Stimulated activated CD8-positive, alpha-beta memory T cell treated with anti-CD3 and anti-CD28 coated beads, Interleukin-4, amount 100 ng/mL, for 48 hours (primary cell): ENCODE measurements around the gene NUMA1.

Experiments
- DNase-seq: peaks from one replicate; pipeline ENCODE4 v3.0.0-alpha.2; 2020

Gene NUMA1

GRCh38 chr11:72100009-72100408 lies 19.7 kb upstream of the NUMA1 start:
- DNase-seq: no peak

- DNase-seq: no peak
Observed at GRCh38 chr11:72098741-72099140, 18.4 kb upstream of the NUMA1 start.

DNA sequence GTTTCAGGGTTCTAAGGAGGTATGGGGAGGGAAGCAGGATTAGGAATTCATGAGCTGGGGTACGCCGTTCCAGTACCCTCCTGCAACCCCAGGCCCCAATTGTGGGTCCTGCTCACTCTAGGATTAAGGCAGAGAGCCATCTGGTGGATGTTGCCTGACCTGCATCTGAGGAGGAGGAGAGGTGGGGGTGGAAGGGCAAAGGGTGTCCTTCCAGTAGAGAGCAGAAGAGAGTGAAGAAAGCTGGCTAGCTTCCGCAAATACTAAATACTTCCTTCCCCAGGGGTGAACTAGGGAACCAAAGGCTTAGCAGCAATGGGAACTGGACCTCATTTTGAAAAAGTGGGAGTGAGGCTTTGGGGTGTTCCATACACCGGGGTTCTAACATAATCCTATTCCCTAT lies 10.9 kb upstream of the NUMA1 start:
- DNase-seq: peak; percentile 69

- DNase-seq: no peak
Observed at GRCh38 chr11:72088076-72088808, 7.9 kb upstream of the NUMA1 start.

- DNase-seq: no peak
Observed at GRCh38 chr11:72085621-72086351, 5.4 kb upstream of the NUMA1 start.

GRCh38 chr11:72084965-72085364 lies 4.6 kb upstream of the NUMA1 start:
- DNase-seq: no peak

- no peak for DNase-seq
Observed at GRCh38 chr11:72084076-72084475, 3.7 kb upstream of the NUMA1 start.

DNA sequence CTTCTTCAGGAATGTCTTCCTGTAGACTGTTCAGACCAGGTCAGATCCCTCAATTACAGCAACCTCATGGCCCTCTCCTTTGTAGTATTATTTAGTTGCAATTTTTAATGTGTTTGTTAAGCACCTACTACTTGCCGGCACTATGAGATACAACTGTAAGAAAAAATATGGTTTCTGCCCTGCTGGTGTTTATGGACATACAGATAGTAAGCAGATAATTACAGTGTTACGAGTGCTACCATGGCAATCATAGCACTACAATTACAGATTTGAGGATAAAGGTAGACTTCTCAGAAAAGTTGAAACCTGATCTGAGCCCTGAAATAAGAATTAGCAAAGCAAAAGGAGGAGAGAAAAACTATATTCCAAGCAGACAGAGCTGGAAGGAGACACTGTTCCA lies 3.1 kb upstream of the NUMA1 start:
- no peak for DNase-seq

- DNase-seq: no peak
Observed at GRCh38 chr11:72081821-72082453, 1.6 kb upstream of the NUMA1 start.

DNA sequence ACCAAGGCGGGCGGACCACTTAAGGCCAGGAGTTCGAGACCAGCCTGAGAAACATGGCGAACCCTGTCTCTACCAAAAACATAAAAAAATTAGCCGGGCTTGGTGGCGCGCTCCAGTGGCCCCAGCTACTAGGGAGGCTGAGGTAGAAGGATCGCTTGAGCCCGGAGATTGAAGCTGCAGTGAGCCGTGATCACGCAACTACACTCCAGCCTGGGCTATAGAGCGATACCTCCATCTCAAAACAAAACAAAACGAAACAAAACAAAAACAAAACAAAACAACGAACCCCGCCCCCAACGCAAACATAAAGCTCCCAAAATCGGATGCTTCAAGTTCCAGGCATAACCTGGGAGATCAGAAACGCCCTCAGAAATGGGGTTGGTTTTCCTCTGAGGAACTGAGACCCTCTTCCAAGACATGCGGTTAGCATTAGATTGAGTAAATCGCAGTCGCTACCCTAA lies 872 bp upstream of the NUMA1 start:
- DNase-seq: no peak

DNA sequence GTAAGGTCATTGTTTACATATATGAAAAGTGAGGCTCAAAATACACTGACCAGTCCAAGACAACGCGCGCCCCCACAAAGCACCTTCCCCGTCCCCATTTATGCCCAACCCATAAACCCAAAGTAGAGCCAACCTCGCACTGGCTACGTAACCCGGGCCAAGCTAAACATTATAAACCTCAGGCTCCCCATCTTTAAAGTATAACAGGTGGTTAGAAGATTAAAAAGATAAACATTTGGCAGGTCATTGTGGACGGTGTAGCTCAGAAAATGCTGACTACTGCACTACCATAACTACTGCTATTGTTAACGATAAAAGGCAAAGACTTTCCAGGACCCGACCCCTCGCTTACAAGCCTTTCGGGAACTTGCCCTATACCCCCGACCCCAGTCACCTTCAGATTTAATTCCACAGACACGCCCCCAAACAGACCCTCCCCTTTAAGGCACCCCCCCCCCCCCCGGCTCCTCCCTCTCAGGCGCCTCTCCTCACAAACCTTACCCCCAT lies 470 bp downstream of the NUMA1 start:
- no peak for DNase-seq

DNA sequence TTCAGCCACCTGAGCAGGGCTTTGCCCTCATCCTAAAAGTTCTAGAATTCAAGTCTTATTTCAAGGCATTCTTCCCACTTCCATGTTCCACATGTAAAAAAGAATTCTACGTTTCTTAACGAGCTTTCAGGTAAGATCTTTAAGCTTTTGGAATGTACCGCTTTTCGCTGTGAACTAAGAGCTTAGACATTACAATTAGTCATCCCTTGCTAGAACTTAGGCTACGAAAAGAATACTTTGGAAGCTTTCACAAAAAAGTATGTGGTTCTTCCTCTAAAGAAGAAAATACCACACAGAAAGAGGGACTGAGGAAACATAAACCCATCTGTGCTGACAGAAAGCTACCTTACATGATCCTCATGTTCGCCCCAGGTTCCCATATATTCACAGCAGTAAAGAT lies 1.9 kb downstream of the NUMA1 start:
- no peak for DNase-seq

GRCh38 chr11:72075756-72076155 lies 4.6 kb downstream of the NUMA1 start:
- no peak for DNase-seq

DNA sequence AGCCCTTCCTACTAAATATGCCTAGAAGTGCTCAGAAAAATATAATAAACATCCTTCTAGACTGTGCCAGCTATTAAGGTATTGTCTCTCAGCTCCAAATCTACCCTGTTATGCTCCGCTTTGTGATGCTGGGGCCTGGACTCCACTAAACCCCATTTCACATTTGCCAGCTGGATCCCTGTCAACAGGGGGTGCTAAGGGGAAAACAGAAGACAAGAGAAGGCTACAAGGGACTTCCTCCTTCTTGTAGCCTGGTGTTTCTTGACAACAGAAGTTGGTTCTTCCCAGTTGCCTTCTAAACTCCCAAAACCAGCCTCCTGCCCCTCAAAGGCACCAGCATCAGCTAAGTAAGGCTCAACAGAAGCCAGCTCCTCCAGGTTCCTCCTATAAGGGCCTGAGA lies 5.2 kb downstream of the NUMA1 start:
- DNase-seq: no peak

DNA sequence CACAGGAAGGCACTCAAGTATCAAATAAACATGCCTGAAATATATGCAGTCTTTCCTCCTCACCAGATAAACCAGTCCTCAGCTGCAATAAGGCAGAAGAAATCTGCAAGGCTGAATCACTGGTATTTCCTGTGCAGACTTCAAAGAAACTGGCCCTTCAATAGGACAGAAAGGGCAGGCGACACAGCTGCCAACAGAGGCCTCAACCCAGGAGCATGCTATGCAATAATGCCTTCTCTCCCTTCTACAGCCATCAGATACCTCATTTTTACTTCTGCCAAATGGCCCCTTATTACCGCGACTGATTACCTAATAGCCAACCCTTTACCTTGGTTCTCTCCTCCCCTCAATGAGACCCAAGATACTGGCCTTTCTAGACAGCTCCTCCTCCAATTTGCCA lies 8.0 kb downstream of the NUMA1 start:
- no peak for DNase-seq

DNA sequence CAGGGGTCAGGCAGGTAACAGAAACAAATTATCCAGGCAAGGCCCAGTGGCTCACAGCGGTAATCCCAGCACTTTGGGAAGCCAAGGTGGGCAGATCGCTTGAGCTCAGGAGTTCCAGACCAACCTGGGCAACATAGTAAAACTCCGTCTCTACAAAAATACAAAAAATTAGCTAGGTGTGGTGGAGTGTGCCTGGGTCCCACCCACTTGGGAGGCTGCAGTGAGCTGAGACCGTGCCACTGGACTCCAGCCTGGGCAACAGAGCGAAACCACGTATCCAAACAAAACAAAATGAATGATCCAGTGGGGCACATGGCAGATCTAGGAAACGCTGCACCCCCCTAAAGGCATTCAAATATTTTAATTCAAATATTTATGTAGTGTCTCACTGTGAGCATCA lies 9.9 kb downstream of the NUMA1 start:
- no peak for DNase-seq

GRCh38 chr11:72069787-72070251 lies 10.5 kb downstream of the NUMA1 start:
- peak; percentile 33 for DNase-seq

DNA sequence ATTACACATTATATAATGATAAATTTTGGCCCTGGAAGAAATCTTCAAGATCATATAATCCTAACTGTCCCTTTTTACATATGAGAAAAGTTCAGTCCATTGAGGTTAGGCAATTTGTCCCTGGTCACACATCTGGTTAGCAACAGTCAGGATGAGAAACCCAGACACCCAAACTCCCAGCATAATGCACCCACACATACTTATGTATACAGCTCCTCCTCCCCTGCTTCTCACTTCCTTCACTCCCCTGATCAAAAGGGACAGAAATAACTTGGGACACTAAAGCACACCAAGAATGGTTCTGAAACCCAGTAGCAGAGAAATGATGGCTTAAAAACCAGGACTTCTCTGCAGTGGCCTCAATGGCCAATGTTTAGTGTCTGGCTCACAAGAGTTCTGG lies 11.1 kb downstream of the NUMA1 start:
- no peak for DNase-seq

DNA sequence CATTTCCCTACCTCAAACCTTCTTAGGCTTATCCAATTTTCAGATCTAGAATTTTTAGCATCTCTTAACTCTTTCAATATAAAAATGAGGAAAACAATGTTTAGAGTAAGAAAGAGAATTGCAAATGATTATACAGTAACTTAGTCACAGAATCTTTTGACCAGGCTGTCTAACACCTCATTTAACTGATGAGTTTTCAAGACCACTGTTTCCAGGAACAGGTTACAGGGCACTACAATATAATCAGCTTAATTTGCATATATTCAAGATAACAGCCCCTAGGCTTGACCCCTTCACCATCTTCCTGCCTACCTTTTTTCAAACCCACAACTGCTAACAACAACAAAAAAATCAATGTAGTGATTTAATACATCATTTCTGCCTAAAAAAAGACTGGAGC lies 12.7 kb downstream of the NUMA1 start:
- no peak for DNase-seq

GRCh38 chr11:72067266-72067665 lies 13.1 kb downstream of the NUMA1 start:
- DNase-seq: no peak

DNA sequence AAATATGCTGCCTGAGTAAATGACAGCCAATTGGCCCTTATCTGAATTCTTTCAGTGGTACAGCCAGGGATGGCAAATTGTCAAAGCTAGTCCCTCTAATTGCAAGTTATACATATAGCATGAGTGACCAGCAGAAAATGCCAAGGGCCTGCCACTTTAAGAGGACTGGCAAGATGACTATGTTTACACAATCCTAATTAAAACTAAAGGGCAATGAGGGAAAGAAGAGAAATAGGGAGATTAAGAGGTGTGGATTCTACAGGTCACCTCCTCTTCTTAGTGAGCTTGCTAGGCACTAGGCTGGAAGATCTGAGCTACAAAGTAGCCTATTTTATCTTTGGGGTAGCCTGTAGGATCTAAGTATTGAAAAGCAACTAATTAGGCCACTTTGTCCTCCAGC lies 13.5 kb downstream of the NUMA1 start:
- no peak for DNase-seq

- no peak for DNase-seq
Observed at GRCh38 chr11:72061739-72062396, 18.5 kb downstream of the NUMA1 start.

DNA sequence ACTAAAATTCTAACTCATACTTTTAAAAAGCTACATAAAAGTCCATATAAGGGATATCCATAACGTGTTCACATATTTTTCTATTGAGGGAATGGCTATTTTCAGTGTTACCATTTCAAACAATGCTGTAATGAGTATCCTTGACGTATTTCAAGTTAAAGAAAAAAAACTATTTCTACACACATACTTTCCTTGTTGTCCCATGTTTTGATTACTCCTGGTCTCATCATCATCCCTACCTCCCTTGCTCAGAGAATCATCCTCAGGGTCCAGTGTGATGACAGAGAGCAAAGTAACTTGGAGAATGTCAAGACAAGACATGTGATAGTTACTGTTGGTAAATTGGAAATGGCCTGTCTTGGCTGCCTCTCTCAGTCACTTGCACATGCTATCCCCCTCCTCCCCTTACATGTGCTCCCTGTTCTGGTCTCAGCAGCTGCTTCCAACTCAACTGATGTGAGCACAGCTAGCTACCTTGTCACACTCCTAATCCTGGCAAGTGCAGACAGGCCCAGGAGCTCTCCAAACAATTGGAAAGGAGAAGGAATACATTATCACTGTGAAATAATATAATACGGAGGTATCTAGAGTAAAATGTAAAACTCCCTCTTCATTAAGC lies 21.8 kb downstream of the NUMA1 start:
- DNase-seq: no peak
